ENCODE data around the gene CD300LG.
"Not testable (repeated sequence)": the region's sequence is repeated elsewhere in the genome, so short reads cannot be mapped to it uniquely, and the experiment has no call there.

The CD300LG gene

DNA sequence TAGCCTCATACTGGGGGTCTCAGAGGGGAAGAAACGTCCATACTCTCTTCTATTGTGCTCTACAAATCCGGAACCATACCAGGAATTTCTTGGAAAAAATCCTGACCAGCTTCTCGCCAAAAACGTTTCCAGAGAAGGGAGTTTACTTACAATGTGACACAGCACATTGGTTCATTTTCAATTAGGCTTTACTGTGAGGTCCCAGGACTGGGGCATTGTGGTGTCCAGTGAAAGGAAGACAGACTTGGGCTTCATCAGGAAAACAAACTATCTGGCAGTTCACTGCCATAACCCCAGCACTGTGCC lies 45.6 kb downstream of the CD300LG start:
- Mint-ChIP-seq H3K4me1 (peaks cover 4% of the 10 kb centered on the region), H3K9me3 (no peaks in the 10 kb centered on the region), H3K4me3 (no peak overlapping the region), H3K36me3 (ENCODE audit: low read depth) (peaks cover 12% of the 10 kb centered on the region), H3K27me3 (ENCODE audit: low read depth) (peaks cover 5% of the 10 kb centered on the region), H3K27ac (no peak overlapping the region)
- TF ChIP-seq, protein P1, sequence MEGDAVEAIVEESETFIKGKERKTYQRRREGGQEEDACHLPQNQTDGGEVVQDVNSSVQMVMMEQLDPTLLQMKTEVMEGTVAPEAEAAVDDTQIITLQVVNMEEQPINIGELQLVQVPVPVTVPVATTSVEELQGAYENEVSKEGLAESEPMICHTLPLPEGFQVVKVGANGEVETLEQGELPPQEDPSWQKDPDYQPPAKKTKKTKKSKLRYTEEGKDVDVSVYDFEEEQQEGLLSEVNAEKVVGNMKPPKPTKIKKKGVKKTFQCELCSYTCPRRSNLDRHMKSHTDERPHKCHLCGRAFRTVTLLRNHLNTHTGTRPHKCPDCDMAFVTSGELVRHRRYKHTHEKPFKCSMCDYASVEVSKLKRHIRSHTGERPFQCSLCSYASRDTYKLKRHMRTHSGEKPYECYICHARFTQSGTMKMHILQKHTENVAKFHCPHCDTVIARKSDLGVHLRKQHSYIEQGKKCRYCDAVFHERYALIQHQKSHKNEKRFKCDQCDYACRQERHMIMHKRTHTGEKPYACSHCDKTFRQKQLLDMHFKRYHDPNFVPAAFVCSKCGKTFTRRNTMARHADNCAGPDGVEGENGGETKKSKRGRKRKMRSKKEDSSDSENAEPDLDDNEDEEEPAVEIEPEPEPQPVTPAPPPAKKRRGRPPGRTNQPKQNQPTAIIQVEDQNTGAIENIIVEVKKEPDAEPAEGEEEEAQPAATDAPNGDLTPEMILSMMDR (IDR thresholded peaks at IDR 0.05; ENCODE audit: unreplicated experiment in 3 of 3), result no peak

DNA sequence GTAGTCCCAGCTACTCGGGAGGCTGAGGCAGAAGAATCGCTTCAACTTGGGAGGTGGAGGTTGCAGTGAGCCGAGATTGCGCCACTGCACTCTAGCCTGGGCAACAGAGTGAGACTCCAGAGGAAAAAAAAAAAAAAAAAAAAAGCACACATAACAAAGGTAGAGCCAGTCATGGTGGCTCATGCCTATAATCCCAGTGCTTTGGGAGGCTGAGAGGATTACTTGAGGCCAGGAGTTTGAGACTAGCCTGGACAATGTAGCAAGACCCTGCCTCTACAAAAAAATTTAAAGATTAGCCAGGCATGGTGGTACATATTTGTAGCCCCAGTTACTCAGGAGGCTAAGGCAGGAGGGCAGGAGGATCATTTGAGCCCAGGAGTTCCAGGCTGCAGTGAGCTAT lies 47.5 kb downstream of the CD300LG start:
- not testable (repeated sequence) for H3K4me1 Mint-ChIP-seq; H3K27me3 Mint-ChIP-seq (ENCODE audit: low read depth); H3K9me3 Mint-ChIP-seq; H3K27ac Mint-ChIP-seq; H3K4me3 Mint-ChIP-seq
- H3K36me3 Mint-ChIP-seq (ENCODE audit: low read depth), result peaks cover 12% of the 10 kb centered on the region

DNA sequence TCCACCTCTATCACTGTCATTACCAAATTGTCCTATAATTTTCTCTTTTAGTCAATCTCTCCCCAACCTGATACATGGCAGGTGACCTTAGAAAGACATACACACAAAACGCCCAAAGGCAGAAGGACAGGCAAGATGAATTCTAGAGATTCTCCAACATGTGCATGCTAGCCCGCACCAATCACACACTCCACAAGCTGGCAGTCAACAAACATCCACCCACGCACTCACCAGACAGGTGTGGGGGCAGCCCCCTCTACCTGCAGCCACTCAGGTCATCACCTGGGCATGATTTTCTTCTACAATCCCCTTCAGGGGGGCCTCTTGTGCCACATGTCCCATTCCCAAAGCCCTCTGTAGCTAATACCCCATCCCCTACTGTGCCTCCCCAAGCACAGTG lies 50.9 kb downstream of the CD300LG start:
- TF ChIP-seq, protein P1 (IDR thresholded peaks at IDR 0.05; ENCODE audit: unreplicated experiment in 3 of 3), result no peak
- H3K4me1 Mint-ChIP-seq, result peaks cover 18% of the 10 kb centered on the region
- H3K27me3 Mint-ChIP-seq (ENCODE audit: low read depth), result peaks cover 10% of the 10 kb centered on the region
- no peak overlapping the region for H3K27ac Mint-ChIP-seq
- H3K9me3 Mint-ChIP-seq, result no peaks in the 10 kb centered on the region
- peaks cover 12% of the 10 kb centered on the region for H3K36me3 Mint-ChIP-seq (ENCODE audit: low read depth)
- peak overlapping the region in 1 of 3 experiments; percentile 14 for H3K4me3 Mint-ChIP-seq

DNA sequence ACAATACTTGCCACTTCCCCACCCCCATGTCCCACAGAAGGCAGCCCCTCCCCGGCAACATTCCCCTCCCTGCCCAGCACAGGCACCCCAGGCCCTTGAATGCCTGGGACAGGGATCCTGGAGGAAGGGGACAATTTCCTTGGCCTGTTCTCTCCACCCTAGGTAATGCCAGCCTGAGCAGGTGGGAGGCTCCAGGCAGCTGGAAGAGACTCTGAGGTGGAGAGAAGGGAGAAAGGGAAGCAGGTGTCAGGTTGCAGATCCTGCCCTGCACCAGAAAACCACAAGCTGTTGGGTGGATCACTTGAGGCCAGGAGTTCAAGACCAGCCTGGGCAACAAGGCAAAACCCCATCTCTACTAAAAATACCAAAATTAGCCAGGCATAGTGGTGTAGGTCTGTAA lies 51.5 kb downstream of the CD300LG start:
- H3K36me3 Mint-ChIP-seq (ENCODE audit: low read depth), result peaks cover 12% of the 10 kb centered on the region
- H3K4me3 Mint-ChIP-seq, result peak overlapping the region in 1 of 3 experiments; percentile 34
- peaks cover 8% of the 10 kb centered on the region for H3K27me3 Mint-ChIP-seq (ENCODE audit: low read depth)
- H3K9me3 Mint-ChIP-seq, result no peaks in the 10 kb centered on the region
- H3K27ac Mint-ChIP-seq, result no peak overlapping the region
- H3K4me1 Mint-ChIP-seq, result peaks cover 17% of the 10 kb centered on the region
- TF ChIP-seq, protein P1 (IDR thresholded peaks at IDR 0.05; ENCODE audit: unreplicated experiment in 3 of 3), result no peak

DNA sequence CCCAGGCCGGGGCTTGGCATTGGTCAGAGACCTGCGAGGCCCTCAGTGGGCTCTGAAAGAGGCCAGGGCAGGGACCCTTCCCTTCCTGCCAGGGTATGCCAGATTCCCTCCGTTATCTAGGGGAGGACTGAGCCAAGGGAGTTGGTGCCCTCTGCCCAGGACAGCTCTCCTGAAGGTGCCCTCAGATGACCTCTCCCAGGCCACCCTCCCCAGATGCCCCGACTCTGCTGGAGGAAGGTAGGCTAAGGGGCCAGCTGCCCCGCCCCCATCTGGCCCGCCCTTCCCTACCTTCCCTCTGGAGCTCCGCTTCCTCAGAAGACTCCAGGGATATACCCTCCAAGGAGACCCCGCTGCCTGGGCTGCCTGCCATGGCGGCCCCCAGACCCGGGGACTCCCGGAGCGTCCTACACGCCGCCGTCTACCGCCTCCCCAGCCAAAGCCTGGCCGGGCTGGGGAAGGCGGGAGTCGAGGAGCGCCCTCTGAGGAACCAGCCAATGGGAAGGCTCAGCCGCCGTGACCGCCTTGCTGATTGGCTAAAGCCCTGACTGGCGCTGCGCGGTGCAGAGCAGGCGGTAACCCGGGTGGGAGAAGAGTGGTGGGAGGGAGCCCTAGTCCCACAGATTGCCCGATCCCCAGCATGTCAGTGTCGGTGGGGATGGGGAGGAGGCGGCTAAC lies 53.3 kb downstream of the CD300LG start:
- Mint-ChIP-seq H3K27me3 (ENCODE audit: low read depth) (peaks cover 8% of the 10 kb centered on the region), H3K27ac (peak overlapping the region in 1 of 3 experiments; percentile 35), H3K4me1 (peaks cover 23% of the 10 kb centered on the region), H3K9me3 (no peaks in the 10 kb centered on the region), H3K36me3 (ENCODE audit: low read depth) (peaks cover 12% of the 10 kb centered on the region), H3K4me3 (peak overlapping the region; percentile 85 to 88 (median 86))
- TF ChIP-seq, protein P1 (IDR thresholded peaks at IDR 0.05; ENCODE audit: unreplicated experiment in 3 of 3), result no peak

DNA sequence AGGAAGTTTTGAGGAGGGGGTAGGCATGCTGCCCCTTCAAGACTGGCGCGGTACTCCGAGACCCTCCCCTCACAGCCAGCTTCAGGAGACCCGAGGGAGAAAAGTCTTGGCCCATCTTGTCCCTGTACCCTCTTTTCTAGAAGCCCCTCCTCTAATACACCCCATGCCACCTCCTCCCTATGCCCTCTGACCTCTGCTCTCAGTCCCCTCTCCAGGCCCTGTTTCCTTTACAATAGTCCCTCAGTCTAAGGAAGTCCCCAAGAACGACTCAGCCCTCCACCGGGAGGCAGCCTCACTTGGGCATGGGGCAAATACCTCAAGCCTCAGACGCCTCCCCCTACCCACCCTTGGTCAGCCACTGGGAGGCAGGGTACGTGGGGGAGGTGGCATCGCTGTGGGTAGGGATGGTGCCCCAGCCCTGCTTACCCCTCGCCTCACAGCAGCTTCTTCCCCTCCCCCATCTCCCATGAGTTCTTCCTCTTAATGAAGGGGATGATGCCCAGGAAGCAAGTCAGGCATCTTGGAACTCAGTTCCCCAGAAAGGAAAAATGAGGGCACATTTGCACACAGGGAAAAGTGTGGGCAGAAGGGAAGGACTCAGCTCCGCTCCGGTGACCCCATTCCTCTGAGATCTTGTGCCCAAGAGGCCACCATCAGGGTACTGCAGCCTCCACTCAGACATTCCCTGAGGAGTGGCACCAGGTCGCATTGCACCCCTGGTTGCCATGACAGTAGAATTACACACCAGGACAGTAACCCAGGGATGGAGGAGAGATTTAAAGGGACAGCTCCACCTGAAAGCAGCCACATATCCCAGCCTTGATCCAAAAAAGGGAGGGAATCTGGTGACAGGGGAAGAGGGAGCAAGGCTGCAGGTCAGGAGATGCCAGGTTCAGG lies 54.1 kb downstream of the CD300LG start:
- Mint-ChIP-seq H3K27ac (peak overlapping the region in 1 of 3 experiments; percentile 35), H3K27me3 (ENCODE audit: low read depth) (peaks cover 8% of the 10 kb centered on the region), H3K4me3 (peak overlapping the region; percentile 85 to 88 (median 86)), H3K36me3 (ENCODE audit: low read depth) (peaks cover 6% of the 10 kb centered on the region), H3K4me1 (peaks cover 24% of the 10 kb centered on the region), H3K9me3 (no peaks in the 10 kb centered on the region)
- TF ChIP-seq, protein P1 (IDR thresholded peaks at IDR 0.05; ENCODE audit: unreplicated experiment in 3 of 3), result no peak
